SU-DHL-6 (cell line): ENCODE results near the gene SOWAHB.

Experiments used
- CTCF ChIP-seq: fragments of 200-600 bp; sonication (generic); IDR thresholded peaks from one replicate; pipeline ENCODE4 v1.5.1; 2017; ENCODE audit warnings: antibody characterized with exemption, mild to moderate bottlenecking, low read length, moderate library complexity; ENCODE audit not compliant: insufficient read depth, poor library complexity, severe bottlenecking
- EZH2phosphoT487 ChIP-seq: fragments of 200-600 bp; sonication (generic), shearing (Covaris generic); conservative IDR thresholded peaks from 2 replicates; pipeline ENCODE4 v1.6.1; 2018; ENCODE audit warnings: mild to moderate bottlenecking, antibody characterized with exemption, low read length, moderate library complexity, mixed read lengths

GRCh38 chr4:76931087-76931486, 33.1 kb upstream of the SOWAHB start:
- TF ChIP-seq CTCF (no peak), EZH2phosphoT487 (no peak)
